Activated CD4-positive, alpha-beta T cell treated with anti-CD3 and anti-CD28 coated beads, Interleukin-2, amount 10 ng/mL, durations not matched to agents 24 days and 14 days (primary cell): ENCODE measurements around the gene CEP43. TPM values are rescaled to one million over a fixed set of nuclear protein-coding genes. Genes with fewer than 3 reads are reported as not detected.

ENCODE experiments used
- DNase-seq: peaks from one replicate; pipeline ENCODE4 v3.0.0; 2022
- H3K27ac Mint-ChIP-seq: one replicate; pipeline ENCODE4 v1.8.0; 2022; ENCODE audit warnings: mild to moderate bottlenecking, mixed read lengths
- H3K27me3 Mint-ChIP-seq: one replicate; pipeline ENCODE4 v1.8.0; 2022; ENCODE audit warnings: mixed read lengths
- H3K36me3 Mint-ChIP-seq: one replicate; pipeline ENCODE4 v1.8.0; 2022; ENCODE audit warnings: low read depth, mild to moderate bottlenecking, mixed read lengths
- H3K4me1 Mint-ChIP-seq: one replicate; pipeline ENCODE4 v1.8.0; 2021; ENCODE audit warnings: mixed read lengths
- H3K4me3 Mint-ChIP-seq: one replicate; pipeline ENCODE4 v1.8.0; 2022; ENCODE audit warnings: mild to moderate bottlenecking, moderate library complexity, mixed read lengths
- H3K9me3 Mint-ChIP-seq: one replicate; pipeline ENCODE4 v1.8.0; 2021; ENCODE audit warnings: mixed read lengths
- intact Hi-C: fragments of 100-400 bp; cut with micrococcal nuclease; formaldehyde crosslinking; loops from one replicate; pipeline ENCODE4 v1.15.1; 2023
- total RNA-seq: library from RNA; stranded (reverse); gene quantifications from 2 replicates; pipeline ENCODE4 v1.2.3, GENCODE V29; 2022

Gene CEP43
- total RNA-seq, 1 donor from 2014 or later: 21.1 TPM

- Mint-ChIP-seq H3K27ac (no peak overlapping the region), H3K36me3 (peaks cover 49% of the 10 kb centered on the region), H3K27me3 (no peaks in the 10 kb centered on the region), H3K9me3 (no peaks in the 10 kb centered on the region), H3K4me3 (no peak overlapping the region), H3K4me1 (peaks cover 20% of the 10 kb centered on the region)
- intact Hi-C loops: no loop called here
- peak; percentile 40 for DNase-seq
These were observed 6.4 kb downstream of the CEP43 start for GRCh38 chr6:167005350-167006159.

- Mint-ChIP-seq H3K27me3 (no peaks in the 10 kb centered on the region), H3K4me1 (peaks cover 8% of the 10 kb centered on the region), H3K36me3 (peaks cover 54% of the 10 kb centered on the region), H3K4me3 (no peak overlapping the region), H3K27ac (no peak overlapping the region), H3K9me3 (no peaks in the 10 kb centered on the region)
- intact Hi-C loops: no loop called here
- no peak for DNase-seq
These were observed 8.8 kb downstream of the CEP43 start for GRCh38 chr6:167007985-167008384.

- no peak overlapping the region for H3K27ac Mint-ChIP-seq
- intact Hi-C loops: no loop called here
- no peak overlapping the region for H3K4me3 Mint-ChIP-seq
- H3K9me3 Mint-ChIP-seq: no peaks in the 10 kb centered on the region
- H3K36me3 Mint-ChIP-seq: peaks cover 45% of the 10 kb centered on the region
- H3K4me1 Mint-ChIP-seq: peaks cover 4% of the 10 kb centered on the region
- H3K27me3 Mint-ChIP-seq: no peaks in the 10 kb centered on the region
- peak; percentile 43 for DNase-seq
These were observed 13.9 kb downstream of the CEP43 start for GRCh38 chr6:167013067-167013466.

GRCh38 chr6:167013946-167014345 lies 14.7 kb downstream of the CEP43 start:
- DNase-seq: no peak
- intact Hi-C loops: no loop called here
- no peaks in the 10 kb centered on the region for H3K9me3 Mint-ChIP-seq
- peaks cover 4% of the 10 kb centered on the region for H3K4me1 Mint-ChIP-seq
- H3K27ac Mint-ChIP-seq: no peak overlapping the region
- peaks cover 39% of the 10 kb centered on the region for H3K36me3 Mint-ChIP-seq
- H3K4me3 Mint-ChIP-seq: no peak overlapping the region
- H3K27me3 Mint-ChIP-seq: no peaks in the 10 kb centered on the region

GRCh38 chr6:167015302-167015701 lies 16.1 kb downstream of the CEP43 start:
- Mint-ChIP-seq H3K27me3 (no peaks in the 10 kb centered on the region), H3K4me1 (peaks cover 2% of the 10 kb centered on the region), H3K27ac (no peak overlapping the region), H3K36me3 (peaks cover 37% of the 10 kb centered on the region), H3K4me3 (no peak overlapping the region), H3K9me3 (no peaks in the 10 kb centered on the region)
- intact Hi-C loops: no loop called here
- DNase-seq: peak; percentile 51

- Mint-ChIP-seq H3K36me3 (peaks cover 13% of the 10 kb centered on the region), H3K4me3 (no peak overlapping the region), H3K27ac (no peak overlapping the region), H3K27me3 (no peaks in the 10 kb centered on the region), H3K4me1 (peaks cover 2% of the 10 kb centered on the region), H3K9me3 (no peaks in the 10 kb centered on the region)
- peak; percentile 16 for DNase-seq
- intact Hi-C loops: no loop called here
These were observed 21.0 kb downstream of the CEP43 start for GRCh38 chr6:167020206-167020605.

GRCh38 chr6:167027308-167027707 lies 28.1 kb downstream of the CEP43 start:
- no peaks in the 10 kb centered on the region for H3K27me3 Mint-ChIP-seq
- H3K9me3 Mint-ChIP-seq: no peaks in the 10 kb centered on the region
- peaks cover 42% of the 10 kb centered on the region for H3K36me3 Mint-ChIP-seq
- peak; percentile 46 for DNase-seq
- no peak overlapping the region for H3K4me3 Mint-ChIP-seq
- intact Hi-C loops: no loop called here
- no peaks in the 10 kb centered on the region for H3K4me1 Mint-ChIP-seq
- H3K27ac Mint-ChIP-seq: no peak overlapping the region

GRCh38 chr6:167027772-167028171 lies 28.6 kb downstream of the CEP43 start:
- DNase-seq: peak; percentile 36
- no peak overlapping the region for H3K27ac Mint-ChIP-seq
- H3K27me3 Mint-ChIP-seq: no peaks in the 10 kb centered on the region
- H3K4me1 Mint-ChIP-seq: no peaks in the 10 kb centered on the region
- intact Hi-C loops: no loop called here
- H3K9me3 Mint-ChIP-seq: no peaks in the 10 kb centered on the region
- H3K36me3 Mint-ChIP-seq: peaks cover 42% of the 10 kb centered on the region
- H3K4me3 Mint-ChIP-seq: no peak overlapping the region

- Mint-ChIP-seq H3K27ac (no peak overlapping the region), H3K27me3 (no peaks in the 10 kb centered on the region), H3K4me1 (no peaks in the 10 kb centered on the region), H3K9me3 (no peaks in the 10 kb centered on the region), H3K4me3 (no peak overlapping the region), H3K36me3 (peaks cover 54% of the 10 kb centered on the region)
- intact Hi-C loops: no loop called here
- DNase-seq: peak; percentile 42
These were observed 31.2 kb downstream of the CEP43 start for GRCh38 chr6:167030222-167031072.

GRCh38 chr6:167031082-167031709 lies 32.0 kb downstream of the CEP43 start:
- Mint-ChIP-seq H3K4me3 (no peak overlapping the region), H3K27me3 (no peaks in the 10 kb centered on the region), H3K27ac (no peak overlapping the region), H3K4me1 (peaks cover 1% of the 10 kb centered on the region), H3K9me3 (no peaks in the 10 kb centered on the region), H3K36me3 (peaks cover 59% of the 10 kb centered on the region)
- peak; percentile 40 for DNase-seq
- intact Hi-C loops: no loop called here

- H3K27me3 Mint-ChIP-seq: no peaks in the 10 kb centered on the region
- H3K4me1 Mint-ChIP-seq: peaks cover 2% of the 10 kb centered on the region
- DNase-seq: no peak
- H3K4me3 Mint-ChIP-seq: no peak overlapping the region
- H3K27ac Mint-ChIP-seq: no peak overlapping the region
- intact Hi-C loops: no loop called here
- no peaks in the 10 kb centered on the region for H3K9me3 Mint-ChIP-seq
- peaks cover 53% of the 10 kb centered on the region for H3K36me3 Mint-ChIP-seq
These were observed 34.9 kb downstream of the CEP43 start for GRCh38 chr6:167034056-167034455.

- DNase-seq: no peak
- no peak overlapping the region for H3K4me3 Mint-ChIP-seq
These were observed 38.6 kb downstream of the CEP43 start for GRCh38 chr6:167037762-167038161.

GRCh38 chr6:167044696-167045095 lies 45.5 kb downstream of the CEP43 start:
- no peak for DNase-seq
- Mint-ChIP-seq H3K4me3 (no peak overlapping the region), H3K36me3 (peaks cover 11% of the 10 kb centered on the region), H3K9me3 (no peaks in the 10 kb centered on the region), H3K27ac (no peak overlapping the region), H3K27me3 (no peaks in the 10 kb centered on the region), H3K4me1 (peaks cover 31% of the 10 kb centered on the region)
- intact Hi-C loops: loop anchor here (5.0 kb wide), 1 partner anchor 308 kb away; no protein-coding TSS in a partner anchor

More at GRCh38 chr6:167037762-167038161, 38.6 kb downstream of the CEP43 start:
- no peak overlapping the region for H3K27ac Mint-ChIP-seq
- H3K36me3 Mint-ChIP-seq: peaks cover 49% of the 10 kb centered on the region
- H3K27me3 Mint-ChIP-seq: no peaks in the 10 kb centered on the region
- intact Hi-C loops: no loop called here
- peaks cover 13% of the 10 kb centered on the region for H3K4me1 Mint-ChIP-seq
- H3K9me3 Mint-ChIP-seq: no peaks in the 10 kb centered on the region
